COLO829 (cell line): Measurements from ENCODE around the gene ACOX1.
A peak's percentile ranks its signal among the peaks of the same experiment; 100 is the strongest.

Experiments used
- DNase-seq: peaks from one replicate; pipeline ENCODE4 v3.0.0; 2012; ENCODE audit warnings: low spot score

ACOX1 gene

DNA sequence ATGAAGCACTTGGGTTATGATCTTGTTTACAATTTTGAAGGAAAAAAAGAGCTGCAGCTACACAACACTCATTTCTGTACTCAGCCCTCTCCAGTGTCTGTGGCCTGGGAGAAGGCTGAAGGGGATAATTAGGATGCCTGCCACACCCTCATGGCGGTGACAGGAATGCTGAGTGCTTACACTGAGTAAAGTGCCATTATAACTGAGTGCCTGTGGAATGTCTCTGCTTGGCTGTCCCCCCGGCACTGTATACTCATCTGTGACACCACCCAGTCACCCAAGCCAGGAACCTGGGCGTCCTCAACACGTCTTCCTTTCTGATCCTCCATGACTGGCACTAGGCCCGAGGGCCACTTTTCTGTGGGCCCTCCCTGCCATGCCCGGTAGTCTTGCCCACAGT is 70.8 kb downstream of the ACOX1 start:
- no peak for DNase-seq

DNA sequence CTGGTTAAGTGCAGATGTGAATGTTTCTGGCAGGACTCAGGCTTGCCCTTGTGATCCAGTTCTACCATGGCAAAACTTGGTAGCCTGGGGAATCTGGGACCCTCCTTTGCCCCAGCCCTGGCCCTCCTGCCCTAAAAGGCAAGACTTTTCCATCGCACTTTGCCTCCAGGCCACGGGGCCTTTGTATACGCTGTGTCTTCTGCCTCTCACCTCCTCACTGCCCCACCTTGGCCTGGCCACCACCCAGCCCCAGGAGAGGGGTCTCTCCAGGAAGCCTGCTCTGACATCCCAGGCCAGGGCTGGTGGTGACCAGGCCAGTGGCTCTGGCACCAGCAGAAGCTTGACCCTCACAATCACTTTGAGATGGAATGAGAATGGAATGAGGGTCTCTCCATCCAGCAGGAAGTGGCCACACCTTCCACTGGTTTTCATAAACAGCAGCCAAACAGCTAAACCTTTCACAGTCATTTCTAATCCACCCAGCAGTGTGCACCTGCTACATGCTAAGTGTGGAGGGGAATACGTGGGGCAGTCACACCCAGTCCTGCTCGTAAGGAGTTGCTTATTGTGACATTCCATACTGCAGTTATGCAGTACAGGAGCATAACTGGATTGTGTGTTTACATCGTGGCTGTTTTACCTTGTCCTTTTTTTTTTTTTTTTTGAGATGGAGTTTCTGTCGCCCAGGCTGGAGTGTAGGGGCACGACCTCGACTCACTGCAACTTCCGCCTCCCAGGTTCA is 72.7 kb downstream of the ACOX1 start:
- no peak for DNase-seq

DNA sequence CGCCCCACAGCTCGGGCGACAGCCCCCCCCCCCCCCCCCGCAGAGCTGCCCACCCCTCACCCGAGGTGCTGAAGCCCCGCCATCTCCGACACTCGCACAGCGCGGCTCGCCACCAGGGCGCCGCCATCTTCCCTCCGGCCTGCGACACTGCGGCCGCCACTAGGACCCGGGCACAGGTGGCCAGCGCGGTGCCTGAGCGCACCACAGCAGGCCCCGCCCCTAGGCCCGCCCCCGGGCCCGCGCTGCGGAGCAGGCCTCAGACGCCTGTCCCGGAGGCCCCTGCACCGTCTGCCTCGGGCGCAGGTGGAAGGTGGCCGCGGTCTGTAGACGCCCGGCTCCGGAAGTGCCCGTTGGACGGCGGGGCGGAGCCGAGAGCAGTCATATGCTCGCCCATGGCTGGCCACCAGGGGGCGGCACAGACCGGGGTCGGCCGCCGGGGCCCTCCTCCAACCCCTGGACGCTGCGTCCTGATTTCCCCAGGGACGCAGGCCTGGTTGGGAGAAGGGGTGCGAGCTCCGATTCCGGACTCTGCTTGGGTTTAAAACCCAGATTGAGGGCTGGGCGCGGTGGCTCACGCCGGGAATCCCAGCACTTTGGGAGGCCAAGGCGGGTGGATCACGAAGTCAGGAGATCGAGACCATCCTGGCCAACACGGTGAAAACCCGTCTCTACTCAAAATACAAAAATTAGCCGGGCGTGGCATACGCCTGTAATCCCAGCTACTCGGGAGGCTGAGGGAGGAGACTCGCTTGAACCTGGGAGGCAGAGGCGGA is 74.0 kb downstream of the ACOX1 start, which contains the start of gene MRPL38:
TSS of gene MRPL38 (minus strand) at position 136 of the 773 bp plus-strand sequence. CDS start at position 127, 9 bp downstream.
- DNase-seq, result peak; percentile 95

DNA sequence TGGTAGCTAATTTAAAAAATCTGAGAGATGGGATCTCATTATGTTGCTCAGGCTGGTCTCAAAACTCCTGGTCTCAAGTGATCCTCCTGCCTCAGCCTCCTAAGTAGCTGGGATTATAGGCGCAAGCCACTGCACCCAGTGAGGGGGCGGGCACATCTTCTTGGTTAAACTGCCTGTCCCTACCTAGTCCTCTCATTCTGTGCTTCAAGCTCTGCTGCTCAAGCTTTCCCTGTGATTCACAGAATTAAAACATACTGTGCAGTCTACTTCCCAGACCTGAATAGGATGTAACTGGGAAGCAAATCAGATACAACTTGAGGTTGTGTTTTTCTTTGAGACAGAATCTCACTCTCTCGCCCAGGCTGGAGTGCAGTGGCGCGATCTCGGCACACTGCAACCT is 76.6 kb downstream of the ACOX1 start:
- no peak for DNase-seq

DNA sequence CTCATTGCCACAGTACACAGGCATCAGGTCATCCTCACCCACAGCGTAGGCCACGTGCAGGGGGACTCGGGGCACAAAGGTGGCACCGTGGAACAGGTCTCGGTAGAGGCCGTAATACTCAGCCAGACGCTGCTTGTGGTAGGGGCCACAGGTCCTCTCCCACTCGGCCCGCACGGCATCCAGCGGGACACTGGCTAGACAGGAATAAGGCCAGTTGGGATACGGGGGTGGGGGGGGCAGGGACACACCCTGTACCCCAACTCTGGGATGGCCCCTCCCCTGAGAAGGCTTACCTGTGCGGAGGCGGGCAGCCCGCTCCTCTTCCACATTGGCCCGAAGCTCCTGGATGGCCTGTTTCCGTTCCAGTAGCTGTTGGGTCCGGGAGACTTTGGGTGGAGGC is 77.2 kb downstream of the ACOX1 start:
- DNase-seq, result no peak

DNA sequence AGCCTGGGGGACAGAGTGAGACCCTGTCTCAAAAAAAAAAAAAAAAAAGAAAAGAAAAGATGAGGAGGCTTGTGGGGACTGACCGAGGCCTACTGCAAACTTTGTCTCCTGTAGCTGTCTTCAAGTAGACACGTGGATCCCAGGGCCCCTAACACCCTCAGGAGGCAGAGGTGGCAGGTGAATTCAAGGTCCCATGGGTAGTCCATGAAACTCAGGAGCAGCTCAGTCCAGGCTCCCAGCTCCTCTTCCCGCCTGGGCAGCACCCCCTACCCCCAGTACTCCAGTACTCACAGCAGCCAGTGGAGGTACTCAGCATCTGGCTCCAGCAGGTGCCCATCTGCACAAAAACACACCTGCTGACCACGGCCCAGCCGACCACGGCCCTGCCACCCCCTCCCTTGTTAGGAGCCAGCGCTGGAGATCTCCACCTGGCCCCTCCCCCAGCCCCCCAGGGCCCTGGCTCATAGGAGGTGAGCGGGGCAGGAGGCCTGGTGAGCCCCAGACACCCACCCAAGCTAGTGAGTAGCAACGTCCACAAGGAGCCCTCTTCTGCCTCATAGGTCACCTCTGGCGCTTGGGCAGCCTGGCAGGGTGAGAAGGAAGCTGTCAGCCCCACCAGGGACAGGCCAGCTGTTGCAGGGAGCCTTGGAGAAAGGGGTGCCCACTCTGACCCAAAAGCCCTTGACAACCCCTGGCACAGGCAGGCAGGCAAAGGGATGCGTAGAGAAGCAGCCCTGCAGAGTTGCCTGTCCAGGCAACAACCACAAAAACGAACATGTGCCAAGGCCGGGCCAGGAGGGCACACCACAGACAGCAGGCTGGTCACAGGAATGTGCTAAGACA is 78.1 kb downstream of the ACOX1 start:
- no peak for DNase-seq

DNA sequence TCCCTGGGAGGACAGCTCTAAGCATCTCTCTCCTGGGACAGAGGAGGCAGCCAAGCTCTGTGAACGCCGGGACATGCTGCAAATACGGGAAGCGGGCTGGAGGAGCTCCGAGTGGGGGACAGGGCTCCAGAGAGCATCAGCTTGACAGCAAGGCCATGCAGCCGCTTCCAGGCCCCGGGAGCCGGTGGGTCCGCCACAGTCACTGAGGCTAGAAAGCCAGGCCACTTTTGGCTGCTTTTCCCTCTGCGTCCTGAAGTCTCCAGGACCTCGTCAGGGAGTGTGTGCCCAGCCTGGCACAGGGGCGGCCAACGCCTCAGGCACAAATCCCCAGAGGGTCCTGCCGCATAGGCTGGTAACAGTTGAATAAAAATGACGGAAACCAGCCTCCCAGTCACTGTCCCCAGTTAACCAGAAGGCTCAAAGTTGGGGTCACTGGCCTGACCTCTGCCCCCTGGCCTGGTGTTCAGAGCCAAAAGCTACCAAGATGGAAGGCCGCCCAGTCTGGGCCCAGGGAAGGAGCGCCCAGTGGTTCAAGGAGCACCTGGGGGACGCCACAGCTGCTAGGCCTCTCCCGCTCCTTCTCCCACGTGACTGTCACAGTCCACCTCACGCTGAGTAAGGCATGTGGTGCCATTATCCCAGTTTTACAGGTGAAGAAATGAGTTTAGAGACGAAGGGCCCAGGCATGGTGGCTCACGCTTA is 79.0 kb downstream of the ACOX1 start:
- no peak for DNase-seq

DNA sequence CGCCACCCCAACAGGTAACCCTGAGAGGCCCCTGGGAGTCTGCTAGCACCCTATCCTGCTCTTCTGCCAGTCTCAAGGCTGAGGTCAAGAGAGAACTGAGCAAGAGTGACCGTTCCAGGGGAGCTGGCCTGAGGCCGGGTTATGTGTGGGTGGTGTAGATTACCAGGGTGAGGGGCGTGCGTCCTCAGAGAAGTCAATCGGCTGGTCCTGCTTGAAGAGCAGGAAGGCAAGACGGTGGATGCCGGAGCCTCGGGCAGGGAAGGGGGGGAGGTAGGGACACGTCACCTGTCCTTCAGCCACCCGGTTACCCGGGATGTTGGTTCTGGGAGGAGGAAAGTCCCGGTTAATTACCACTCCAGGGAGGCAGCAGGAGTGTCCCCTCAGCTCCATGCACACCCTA is 79.6 kb downstream of the ACOX1 start:
- no peak for DNase-seq

DNA sequence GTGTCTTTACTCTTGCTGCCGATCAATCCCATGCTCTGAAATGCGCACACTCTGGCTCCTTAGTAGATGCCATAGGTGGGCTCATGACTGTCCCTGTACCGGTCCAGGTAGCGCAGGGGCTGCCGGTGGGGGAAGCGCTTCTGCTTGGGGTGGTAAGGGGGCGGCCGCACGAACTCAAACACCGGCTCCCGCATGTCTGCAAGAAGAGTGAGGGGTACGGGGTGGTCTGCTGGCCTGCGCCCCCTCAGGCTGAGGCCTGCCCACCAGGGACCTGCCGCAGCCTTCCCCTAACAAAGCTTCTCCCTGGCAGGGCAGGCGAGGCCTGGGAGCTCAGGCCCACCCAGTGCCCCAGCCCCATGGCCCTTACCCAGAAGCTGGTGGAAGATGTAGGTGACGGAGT is 80.2 kb downstream of the ACOX1 start:
- DNase-seq, result no peak

DNA sequence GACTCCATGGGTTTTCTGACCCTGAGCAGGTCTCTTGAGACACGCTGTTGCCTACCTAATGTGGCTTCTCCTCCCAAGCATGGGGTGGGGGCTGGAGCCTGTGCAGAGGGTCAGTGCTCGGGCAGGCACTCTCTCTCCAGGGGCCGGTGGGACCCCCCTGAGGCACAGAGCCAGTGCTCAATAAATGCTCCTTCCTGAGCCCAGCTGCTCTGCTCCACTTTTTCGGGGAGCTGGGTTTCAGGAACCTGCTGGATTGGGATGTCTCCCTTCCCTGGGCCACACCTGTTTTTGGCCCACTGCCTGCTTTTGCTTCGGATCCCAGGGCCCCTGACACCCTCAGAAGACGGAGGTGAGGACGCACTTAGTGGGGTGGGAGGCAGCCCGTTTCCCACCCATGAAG is 80.9 kb downstream of the ACOX1 start:
- no peak for DNase-seq

DNA sequence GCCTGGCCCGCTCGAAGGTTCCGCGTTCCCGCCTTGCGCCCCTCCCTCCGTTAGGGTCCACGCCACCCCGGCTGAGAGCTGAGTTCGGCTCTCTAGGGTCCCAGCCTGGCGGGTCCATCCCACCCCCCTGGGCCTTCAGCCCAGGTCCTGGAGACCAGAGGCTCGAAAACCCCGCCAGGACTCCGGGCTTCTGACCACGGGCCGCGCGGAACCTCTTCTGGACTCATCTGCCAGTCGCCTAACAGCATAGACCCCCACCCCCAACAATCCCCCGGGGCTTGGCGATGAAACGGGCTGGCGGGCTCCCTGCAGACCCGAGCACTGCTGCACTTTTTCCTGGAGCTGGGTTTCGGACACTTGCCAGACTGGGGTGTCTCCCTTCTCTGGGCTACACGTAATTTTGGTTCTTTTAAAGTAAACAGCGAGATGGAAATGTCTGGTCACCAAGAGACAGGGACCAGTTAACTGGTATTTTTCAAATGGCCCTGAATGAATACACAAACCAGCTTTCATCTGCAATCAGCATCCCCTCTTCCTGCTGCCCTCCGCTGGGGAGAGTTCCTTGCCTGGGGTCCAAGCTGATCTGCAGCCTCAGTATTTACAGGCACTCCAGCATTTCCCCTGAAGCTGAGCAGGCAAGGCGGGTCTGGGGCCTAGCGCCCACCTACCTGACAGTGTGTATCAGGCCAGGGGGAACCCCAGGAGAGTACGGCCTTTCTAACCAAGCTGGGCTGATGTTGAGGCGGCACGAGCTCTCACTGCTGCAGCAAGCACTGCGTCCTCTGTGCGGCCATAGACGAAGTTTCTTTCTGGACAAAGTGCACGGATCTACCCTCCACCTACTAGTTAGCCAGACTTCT is 81.6 kb downstream of the ACOX1 start:
- DNase-seq, result no peak

DNA sequence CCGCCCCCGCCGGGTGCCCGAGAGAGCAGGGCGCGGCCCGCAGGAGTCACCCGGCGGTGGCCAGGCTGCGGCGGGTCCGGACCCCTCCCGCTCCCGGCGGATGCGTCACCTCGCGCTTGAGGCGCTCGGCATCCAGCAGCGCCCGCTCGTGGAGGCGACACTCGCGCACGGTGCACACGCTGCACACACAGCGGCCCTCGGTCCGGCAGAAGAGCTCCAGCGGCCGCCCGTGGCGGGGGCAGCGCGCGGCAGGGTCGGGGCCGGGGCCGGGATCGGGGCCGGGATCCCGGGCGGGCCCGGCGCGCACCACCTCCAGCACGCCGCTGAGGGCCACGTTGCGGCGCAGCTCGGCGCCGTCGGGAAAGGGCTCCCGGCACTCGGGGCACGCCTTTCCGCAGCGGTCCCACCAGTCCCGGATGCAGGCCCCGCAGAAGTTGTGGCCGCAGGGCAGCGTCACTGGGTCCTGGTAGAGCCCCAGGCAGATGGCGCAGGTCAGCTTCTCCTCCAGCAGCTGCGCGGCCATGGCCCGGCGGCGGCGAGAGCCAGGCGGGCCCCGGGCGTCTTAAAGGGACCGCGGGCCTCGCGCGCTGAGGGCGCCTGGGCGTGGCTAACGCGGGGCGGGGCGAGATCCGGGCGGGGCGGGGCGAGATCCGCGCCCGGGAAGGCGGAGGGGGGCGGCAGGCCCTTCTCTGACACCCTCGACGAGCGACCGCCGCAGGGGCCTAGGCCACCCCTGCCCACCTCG is 82.4 kb downstream of the ACOX1 start, which contains the start of gene TRIM65:
TSS of gene TRIM65 (minus strand) at position 537 of the 745 bp plus-strand sequence. CDS start at position 523, 14 bp downstream.
- DNase-seq, result peak; percentile 56

DNA sequence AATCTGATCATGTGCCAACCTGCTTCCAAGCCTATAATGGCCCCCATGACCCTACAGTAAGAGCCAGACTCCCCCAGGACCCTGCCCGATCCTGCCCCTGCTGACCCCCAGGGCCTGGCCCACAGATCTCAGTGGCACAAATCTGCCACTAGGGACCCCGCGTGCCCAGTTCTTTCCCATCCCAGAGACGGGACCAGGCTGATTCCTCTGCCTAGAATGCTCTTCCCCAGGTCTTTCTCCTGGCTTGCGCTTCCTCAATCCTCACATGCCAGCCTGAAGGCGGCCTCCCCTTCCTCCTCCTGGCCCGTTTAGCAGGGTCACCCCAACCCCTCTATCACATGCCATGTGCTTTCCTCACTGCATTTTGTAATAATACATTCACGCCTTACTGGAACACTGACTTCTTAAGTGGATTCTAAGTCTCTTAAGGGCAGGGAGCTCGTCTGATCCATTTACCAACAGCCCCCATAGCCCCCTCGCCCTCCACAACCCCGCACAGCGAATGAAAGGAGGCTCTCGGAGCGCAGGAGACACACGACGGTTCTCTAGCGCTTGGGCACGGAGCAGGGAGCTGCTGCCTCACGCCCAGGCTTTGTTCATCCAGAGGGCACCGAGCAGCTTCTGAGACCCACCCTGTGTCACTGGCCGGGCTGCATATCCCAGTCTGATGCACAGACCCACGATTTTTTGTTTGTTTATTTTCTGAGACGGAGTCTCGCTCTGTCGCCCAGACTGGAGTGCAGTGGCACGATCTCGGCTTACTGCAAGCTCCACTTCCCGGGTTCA is 83.4 kb downstream of the ACOX1 start:
- DNase-seq, result no peak

DNA sequence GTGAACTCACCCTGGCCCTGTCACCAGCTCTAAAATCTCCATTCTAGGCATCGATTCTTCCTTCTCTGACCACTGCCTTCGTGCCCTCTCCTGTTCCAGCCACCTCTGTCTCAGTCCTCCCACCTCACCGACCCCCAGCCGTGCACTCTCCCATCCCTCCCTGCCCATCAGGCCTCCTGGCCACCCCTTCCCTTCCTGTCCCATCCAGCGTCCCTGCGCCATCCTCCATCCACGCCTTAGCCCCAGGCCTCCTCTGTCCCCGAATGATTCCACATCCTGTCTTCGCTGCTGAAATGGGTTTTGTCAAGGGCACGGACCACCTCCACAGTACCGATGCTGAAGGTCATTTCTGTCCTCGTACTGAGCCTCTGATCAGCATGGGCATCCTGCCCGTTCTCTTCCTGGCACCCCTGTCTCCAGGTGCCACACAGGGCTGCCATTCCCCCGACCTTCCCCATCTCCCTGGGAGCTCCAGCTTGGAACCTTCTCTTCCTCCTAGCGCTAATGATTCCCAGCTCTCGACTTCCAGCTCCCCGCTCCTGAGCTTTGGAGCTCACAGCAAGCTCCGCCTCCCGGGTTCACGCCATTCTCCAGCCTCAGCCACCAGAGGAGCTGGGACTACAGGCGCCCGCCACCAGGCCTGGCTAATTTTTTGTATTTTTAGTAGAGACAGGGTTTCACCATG is 84.8 kb downstream of the ACOX1 start:
- DNase-seq, result no peak

DNA sequence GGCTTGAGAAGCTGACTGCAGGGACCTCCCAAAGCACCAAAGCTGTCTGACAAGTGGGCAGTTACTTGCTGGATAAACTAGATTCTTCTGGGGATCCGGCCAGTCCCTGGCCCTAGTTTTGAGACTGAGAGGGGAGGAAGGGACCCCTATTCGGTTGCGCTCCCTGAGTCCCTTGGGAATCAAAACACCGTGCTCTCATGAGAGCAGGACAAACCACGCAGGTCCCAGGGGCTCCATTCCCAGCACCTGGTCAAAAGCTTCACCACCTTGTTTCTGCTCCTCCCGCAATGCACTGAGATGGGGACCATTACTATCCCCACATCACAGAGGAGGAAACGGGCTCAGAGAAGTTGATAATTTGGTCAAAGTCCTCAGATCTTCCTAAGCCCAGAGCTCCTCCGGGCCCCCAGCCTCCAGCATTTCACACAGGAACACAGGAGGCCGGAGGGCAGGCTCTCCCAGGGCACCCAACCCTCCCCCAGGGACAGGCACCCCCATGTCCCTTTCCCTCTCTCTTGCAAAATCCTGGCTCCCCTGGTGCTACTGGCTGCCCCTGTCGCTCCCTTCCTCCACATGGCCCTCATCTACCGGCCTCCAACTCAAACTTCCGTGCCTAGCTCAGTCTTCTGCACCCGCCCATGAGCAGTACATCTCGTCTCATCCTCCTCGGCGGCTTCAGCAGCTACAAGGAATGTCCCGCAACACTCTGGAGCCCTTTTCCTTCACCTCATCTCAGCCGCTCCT is 85.5 kb downstream of the ACOX1 start:
- DNase-seq, result no peak

DNA sequence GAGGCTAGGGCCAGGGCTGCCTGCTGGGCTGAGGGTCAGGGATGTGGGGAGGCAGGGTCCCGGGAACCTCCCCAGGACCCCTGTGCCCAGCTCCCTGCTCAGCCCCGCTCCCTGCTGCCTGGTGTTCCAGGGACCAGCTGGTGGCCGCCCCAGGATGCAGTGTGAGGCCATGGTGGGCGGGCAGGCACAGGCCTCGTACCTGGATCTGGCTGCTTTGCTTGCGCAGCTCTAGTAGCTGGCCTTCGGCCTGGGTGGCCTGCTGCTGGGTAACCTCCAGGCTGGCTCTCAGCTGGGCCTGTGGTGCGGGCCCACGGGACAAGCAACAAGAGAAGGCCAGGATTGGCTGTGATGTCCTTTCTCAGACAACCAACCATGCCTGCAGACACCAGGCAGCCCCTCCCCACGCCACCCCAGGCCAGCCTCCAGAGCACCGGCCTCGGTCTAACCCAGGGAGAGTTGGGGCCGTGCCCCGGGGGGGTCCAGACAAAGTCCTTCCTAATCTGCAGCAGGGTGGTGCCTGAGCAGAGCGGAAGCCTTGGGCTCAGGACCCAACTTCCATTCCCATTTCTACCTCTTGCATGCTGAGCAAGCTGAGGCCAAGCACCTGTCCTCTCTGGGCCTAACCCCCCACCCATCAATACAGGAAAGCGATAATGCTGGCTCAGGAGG is 86.3 kb downstream of the ACOX1 start:
- DNase-seq, result no peak
